Measurements from ENCODE around the gene GKAP1.
"Not testable (repeated sequence)": the region's sequence is repeated elsewhere in the genome, so short reads cannot be mapped to it uniquely, and the experiment has no call there.

Gene GKAP1

DNA sequence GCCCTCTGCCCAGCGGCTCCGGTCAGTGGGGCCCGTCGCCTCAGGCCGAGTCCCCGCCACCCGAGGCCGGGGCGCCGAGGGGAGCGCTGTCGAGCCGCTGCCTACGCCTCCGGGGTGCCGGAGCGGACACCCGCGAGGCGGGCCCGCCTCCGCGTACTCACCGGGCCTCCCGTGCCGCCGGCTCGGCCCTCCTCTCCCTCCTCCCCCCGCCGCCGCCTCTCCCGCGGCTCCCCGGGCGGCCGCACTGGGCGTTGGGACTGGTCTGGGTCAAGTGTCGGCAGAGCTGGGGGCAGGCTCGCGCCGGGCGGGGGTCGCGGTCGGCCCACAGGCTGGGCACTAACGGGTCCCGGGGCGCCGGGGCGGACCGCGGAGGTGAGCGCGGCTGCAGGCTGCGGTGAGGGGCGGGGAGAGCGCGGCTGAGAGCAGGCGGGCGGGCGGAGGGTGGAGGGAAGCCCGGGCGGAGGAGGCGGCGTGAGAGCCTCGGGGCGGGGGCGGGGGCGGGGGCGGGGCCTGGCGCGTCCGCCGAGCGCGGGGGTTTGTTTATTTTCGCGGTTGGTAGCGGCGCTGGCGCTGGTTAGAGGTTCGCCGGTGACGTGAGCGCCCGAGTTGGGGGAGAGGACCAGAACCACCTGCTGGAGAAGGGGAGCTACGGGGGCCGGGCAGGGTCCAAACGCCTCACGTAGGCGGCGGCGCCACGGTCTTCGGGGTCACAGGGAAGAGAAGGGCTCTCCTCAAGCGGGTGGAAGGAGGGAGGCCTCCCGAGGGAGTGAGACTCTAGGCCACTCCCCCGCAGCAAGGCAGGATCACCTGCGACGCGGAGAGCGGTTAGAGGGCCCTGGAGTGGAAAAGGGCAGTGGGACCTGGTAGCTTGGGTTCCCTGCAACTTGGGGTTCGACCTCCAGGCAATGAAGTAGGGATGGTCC lies at the start of gene GKAP1:
TSS of gene GKAP1 (minus strand) at position 414 of the 923 bp plus-strand sequence. CDS start 11,252 bp downstream, outside the sequence.
- DNase-seq = peak; percentile 90 to 92

DNA sequence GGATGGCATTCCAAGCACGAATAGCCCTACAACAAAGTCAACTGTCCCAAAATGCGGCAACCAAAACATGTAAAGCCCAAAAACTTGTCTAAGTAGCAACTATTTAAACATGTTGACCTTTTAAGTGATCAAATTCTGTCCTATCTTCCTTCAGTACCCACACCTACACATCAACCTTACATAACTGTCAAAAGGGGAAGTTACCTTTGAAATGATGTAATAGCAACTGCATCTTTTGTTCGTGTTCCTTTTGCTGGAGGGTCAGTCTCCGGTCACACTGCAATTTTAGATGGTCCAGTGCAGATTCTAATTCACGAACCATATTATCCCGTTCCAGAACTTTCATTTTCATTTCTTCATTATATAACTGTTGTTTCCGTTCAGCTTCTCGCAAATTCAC lies 32.3 kb upstream of the GKAP1 start:
- not testable (repeated sequence) for DNase-seq

DNA sequence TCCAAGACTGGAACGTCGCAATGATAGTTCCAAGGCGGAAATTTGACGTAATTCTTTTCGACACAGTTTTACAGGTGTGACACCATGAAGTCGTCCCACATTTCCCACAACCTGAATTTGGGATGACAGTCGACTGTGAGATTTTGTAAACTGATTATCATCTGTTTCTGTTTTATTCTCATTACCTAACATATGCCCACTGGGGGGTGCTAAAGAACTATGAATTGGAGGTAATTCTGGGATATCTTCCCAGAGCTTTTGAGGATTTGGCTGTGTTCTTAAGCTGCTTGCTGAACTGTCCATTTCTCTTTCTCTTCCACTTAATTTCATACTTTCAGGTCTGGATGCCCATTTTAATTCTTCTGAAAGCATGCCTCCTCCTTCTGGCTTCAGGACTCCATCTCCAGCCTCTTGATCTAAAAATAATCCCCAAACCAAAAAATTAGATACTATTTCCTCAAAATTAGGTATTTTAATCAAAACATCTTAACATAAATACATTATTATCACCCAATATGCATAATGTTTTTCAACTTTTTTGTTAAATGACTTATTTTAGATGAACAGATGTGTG lies 19.6 kb upstream of the GKAP1 start:
- not testable (repeated sequence) for DNase-seq

DNA sequence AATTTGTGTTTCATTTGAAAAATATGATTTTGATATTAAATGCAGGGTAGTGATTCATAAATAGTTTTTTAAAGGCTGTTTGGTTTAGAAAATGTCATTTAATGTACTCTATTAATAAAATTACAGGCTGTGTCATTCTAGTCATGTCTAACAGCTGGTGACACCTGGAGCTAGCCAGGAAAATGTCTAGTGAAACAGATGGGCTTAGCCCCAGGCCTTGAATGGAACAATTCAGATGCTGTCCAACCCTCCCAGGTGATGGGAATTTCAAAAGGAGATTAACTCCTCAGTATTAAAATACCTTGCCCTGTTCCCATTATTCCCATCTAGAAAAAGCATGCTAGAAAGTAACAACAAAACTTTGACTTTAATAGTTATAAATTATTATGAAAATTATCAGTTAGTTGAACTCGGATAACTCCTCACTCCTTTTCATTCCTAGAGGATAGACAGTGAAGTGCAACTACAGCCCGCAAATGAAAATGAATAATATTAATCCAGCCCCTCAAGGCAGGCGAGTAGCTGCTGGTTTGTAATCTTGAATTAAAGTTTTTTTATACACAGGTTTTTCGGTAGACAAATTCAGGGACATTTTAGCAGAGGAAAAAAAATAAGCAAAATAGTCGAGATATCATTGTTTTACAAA lies 13.0 kb upstream of the GKAP1 start:
- DNase-seq = not testable (repeated sequence)

DNA sequence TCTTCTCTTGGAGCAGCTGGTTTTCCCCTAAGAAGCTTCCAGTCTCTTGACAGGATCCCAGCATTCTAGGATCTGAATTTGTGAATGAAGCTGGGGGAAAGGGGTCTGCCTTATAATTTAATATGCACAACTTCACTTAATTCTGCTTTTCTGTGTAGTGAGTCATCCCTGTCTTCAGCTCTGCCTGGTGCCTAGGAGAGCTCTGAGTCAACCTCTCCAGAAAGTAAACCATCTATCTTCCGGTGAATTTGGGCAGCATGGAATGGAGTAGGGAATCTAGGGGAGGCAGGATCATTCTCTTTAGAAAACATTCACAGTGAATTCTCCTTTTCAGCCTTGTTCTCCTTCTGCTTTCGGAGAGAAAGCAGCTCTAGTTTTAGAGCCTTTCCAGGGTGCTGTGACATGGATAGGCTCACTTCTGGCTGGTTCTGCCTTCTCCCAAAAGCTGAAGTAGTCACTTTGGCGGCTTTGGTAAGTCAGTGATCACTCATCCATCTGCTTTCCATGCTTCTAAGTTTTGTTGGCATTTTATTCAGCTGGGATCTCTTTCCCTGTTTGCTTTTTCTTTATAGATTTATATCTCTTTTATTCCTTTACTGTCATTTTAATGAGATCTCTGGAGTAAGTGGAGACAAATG lies 7.5 kb upstream of the GKAP1 start:
- not testable (repeated sequence) for DNase-seq

DNA sequence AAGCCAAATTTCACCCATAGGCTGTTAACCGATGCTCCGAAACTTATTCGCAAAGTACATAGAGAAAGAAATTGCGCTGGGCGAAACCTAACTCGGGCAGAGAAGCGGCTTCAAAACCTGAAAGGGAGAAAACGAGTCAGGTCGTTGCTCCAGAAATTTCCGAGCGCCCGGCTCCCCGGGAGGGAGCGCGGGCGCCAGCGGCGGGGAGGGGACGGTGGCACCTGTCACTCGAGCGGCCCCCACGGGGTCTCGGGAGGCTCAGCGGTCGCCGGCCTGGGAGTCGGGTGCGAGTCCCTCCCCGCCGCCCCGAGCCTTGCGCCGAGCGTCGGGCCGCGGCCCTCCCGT lies 586 bp downstream of the GKAP1 start:
- not testable (repeated sequence) for DNase-seq

DNA sequence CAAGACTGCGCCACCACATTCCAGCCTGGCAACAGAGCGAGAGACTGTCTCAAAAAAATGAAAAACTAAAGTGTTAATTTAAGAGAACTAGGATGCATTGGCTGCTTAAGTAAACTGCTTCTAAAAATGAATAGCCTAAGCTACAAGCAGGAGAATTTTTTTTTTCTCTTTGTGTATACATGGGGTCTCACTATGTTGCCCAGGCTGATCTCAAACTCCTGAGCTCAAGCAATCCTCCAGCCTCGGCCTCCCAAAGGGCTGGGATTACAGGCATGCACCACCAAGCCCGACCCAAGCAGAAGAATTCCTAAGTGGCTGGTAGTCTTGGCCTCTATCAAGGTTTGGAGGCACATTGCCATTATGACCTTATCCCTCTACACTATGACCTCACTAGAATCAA lies 2.4 kb downstream of the GKAP1 start:
- not testable (repeated sequence) for DNase-seq

DNA sequence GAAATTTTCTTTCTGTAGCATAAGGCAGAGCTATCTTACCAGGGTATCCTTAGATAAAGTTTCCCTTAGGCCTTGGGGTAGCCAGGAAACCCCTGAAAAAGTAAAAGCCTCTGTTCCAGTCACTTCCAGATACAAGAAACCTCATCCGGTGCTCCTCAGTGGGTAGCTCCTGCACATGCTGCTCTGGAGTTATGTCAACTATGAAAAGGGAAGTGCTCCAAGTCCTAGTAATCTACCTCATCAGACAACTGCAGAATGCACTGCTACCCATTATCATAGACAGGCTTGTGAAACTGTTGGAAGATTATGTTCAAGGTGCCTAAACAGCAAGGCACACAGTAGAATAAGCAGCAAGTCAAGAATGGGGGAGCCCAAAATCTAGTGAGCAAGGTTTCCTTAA lies 8.4 kb downstream of the GKAP1 start:
- not testable (repeated sequence) for DNase-seq

DNA sequence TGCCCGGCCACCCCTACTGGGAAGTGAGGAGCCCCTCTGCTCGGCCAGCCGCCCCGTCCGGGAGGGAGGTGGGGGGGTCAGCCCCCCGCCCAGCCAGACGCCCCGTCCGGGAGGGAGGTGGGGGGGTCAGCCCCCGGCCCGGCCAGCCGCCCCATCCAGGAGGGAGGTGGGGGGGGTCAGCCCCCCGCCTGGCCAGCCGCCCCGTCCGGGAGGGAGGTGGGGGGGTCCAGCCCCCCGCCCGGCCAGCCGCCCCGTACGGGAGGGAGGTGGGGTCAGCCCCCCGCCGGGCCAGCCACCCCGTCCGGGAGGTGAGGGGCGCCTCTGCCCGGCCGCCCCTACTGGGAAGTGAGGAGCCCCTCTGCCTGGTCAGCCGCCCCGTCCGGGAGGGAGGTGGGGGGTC lies 13.1 kb downstream of the GKAP1 start:
- not testable (repeated sequence) for DNase-seq

DNA sequence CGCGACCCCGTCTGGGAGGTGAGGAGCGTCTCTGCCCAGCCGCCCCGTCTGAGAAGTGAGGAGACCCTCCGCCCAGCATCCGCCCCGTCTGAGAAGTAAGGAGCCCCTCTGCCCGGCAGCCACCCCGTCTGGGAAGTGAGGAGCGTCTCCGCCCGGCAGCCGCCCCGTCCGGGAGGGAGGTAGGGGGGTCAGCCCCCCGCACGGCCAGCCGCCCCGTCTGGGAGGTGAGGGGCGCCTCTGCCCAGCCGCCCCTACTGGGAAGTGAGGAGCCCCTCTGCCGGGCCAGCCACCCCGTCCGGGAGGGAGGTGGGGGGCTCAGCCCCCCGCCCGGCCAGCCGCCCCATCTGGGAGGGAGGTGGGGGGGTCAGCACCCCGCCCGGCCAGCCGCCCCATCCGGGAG lies 13.6 kb downstream of the GKAP1 start:
- DNase-seq = not testable (repeated sequence)

DNA sequence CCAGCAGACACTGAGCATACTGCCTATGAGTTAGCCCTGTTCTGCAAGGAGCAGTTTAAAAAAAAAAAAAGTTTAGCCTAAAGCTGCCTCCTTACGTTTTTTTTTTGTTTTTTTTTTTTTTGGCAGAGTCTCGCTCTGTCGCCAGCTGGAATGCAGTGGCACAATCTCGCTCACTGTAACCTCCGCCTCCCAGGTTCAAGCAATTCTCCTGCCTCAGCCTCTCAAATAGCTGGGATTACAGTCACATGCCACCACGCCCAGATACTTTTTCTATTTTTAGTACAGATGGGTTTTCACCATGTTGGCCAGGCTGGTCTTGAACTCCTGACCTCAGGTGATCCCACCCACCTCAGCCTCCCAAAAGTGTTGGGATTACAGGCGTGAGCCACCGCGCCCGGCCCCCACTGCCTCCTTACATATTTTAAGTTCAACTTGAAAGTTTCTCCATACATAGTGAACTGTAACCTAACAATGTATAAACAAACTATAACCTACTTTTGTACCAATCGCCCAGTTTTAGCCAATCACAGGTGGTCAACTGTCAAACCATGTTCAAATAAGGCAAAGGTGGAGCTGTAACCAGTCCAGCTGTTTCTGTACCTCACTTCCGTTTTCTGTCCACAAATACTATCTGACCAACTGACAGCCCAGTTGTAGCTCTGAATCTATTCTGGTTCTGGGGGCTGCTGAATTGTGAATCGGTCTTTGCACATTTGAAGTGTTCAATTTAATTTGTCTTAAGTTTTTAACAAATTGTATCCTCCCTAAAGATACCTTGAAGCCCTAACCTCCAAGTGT lies 17.1 kb downstream of the GKAP1 start:
- no peak for DNase-seq

DNA sequence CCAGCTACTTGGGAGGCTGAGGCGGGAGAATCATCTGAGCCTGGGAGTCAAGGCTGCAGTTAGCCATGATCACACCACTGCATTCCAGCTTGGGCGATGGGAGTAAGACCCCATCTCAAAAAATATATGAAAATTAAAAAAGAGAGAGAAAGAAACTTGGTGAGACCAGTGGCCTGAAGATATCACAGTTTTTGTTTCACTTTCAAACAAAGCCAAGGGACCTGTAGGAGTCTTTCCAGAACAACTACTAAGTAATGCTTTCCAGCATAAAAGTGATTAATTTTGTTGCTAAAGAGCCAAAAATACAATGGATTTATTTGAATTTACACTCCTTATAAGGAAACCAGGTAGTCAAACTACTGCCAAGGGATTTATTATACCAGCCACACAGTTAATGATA lies 23.5 kb downstream of the GKAP1 start:
- DNase-seq = no peak

DNA sequence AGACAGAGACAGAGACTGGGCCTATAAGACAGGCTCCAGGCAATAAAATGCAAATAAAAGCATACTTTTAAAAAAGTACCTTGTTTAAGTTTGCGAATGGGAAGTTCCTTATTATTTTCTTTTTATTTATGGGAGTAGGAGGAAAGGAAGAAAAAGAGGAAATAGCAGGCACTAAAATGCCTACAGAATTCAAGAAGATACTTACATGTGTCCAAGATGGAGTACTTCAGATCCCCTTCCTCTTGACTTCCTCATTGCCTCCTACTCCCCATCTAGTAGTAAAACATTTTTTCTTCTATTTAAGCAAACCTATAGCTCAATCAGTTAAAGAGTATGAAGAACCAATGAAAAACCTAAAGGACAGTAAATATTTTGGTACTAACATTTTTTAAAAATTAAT lies 24.8 kb downstream of the GKAP1 start:
- no peak for DNase-seq

DNA sequence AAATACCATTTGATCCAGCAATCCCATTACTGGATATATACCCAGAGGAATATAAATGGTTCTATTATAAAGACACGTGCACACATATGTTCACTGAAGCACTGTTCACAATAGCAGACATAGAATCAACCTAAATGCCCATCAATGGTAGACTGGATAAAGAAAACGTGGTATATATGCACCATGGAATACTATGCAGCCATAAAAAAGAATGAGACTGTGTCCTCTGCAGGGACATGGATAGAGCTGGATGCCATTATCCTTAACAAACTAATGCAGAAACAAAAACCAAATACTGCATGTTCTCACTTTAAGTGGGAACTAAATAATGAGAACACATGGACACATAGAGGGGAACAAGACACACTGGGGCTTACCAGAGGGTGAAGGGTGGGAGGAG lies 39.4 kb downstream of the GKAP1 start:
- no peak for DNase-seq

DNA sequence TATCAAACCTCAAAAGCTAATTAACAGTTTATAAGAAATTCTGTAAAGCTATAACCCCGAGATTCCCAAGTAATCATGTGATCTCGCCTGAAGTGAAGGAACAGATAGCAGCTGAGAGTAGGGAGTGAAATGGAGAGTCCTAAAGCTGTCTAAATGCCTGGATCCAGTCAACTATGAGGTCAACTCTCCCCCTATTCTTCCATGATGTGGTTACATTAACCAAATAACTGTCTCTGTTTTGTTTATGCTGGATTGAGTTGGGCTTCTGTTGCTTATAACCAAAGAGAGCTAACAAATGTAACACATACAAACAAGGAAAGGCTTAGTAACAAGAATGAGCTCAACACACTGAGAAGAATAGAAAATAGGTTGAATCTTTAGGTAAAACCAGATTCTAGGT lies 41.6 kb downstream of the GKAP1 start:
- no peak for DNase-seq

DNA sequence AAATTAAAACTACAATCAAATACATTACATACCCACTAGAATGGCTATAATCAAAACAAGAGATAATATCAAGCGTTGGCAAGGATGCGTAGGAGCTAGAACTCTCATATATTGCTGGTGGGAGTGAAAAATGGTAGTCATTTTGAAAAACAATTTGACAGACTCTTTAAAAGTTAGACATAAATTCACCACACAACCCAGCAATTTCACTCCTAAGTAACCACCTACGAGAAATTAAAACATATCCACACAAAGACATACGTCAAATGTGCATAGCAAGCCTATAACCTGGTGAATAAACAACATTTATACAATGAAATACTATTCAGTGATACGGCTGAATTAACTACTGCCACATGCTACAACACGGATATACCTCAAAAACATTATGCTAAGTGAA lies 44.7 kb downstream of the GKAP1 start:
- no peak for DNase-seq

DNA sequence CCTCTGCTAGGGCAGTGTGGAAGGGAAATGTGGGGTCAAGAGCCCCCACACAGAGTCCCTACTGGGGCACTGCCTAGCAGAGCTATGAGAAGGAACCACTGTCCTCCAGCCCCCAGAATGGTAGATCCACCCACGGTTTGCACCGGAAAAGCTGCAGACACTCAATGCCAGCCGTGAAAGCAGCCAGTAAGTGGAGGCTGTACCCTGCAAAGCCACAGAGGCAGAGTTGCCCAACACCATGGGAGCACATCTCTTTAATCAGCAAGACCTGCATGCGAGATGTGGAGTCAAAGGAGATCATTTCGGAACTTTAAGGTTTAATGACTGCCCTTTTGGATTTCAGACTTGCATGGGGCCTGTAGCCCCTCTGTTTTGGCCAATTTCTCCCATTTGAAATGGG lies 52.2 kb downstream of the GKAP1 start:
- no peak for DNase-seq

DNA sequence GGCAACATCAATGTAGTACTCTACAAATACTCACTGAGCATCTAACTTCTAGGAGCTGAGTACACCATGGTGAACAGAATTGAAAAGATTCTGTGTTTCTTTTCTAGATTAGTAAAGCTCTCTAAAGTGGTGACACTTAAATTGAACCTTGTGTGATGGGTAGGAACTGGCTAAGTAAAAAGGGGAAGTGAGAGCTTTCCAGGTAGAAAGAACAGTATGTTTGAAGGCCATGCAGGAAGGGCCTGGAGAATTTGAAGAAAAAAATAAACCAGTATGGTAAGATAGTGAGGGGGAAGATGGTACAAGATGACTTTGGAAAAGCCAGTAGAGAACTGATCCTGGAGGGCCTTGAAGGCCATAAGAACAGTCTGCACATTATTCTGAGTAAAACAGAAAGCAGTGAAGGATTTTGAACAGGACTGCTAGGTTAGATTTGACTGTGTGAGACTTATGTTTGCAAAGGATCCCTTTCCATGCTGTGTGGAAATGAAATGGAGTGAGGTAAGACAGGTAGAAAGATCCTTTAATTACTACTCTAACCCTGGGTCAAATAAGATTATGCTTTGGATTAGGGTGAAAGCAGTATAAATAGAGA lies 63.1 kb downstream of the GKAP1 start:
- DNase-seq = no peak

DNA sequence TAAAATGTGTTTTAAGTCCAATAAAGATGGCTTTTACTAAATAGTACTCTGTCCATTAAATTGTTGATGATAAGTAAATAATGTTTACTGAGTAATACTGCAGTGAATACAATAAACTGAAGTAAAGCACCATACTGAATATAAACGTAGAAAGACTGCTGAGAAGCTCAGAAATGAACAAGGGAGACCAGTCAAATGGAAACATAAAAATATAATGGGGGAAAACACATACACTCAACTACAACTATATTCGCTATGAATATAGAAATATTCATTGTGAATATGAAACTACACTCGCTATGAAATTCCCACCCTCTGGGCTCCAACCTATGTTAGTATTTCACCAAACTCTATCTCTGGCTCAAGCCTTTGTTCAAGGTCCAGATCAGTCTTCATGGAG lies 67.9 kb downstream of the GKAP1 start:
- DNase-seq = no peak

DNA sequence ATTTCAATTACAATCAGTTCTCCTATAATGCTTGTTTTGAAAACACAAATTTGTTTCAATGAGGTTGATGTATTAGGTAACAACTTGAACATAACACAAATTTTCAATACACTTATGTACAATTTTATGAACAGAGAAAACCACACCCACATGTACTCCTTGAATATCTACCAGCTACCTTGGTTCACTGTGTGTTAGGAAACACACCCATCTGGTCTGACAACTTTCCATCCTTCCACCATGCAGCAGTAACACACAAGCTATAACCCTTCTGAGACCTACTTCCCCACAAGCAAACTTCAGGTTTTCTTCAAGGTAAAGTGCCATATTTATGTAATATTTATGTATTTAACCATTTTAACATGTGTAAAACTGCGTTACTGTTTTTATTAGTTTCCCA lies 73.4 kb downstream of the GKAP1 start:
- no peak for DNase-seq

DNA sequence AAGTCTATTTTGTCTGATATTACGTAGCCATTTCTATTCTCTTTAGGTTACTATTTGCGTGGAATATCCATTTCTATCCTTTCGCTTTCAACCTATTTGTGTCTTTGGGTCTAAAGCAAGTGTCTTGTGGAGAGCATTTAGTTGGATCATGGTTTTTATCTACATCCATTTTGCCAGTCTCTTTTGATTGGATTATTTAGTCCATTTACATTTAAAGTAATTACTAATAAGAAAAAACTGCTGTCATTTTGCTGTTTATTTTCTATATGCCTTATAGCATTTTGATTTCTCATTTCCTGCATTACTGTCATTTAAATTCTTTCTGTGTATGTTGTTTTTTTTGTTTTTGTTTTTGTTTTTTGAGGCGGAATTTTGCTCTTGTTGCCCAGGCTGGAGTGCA lies 83.8 kb downstream of the GKAP1 start:
- no peak for DNase-seq

Measured in CD4-positive, alpha-beta T cell treated with Interleukin-1 beta for 1 hour (primary cell).